ENCODE measurements around the gene PSMC4.
A peak's percentile ranks its signal among the peaks of the same experiment; 100 is the strongest.

PSMC4 gene

DNA sequence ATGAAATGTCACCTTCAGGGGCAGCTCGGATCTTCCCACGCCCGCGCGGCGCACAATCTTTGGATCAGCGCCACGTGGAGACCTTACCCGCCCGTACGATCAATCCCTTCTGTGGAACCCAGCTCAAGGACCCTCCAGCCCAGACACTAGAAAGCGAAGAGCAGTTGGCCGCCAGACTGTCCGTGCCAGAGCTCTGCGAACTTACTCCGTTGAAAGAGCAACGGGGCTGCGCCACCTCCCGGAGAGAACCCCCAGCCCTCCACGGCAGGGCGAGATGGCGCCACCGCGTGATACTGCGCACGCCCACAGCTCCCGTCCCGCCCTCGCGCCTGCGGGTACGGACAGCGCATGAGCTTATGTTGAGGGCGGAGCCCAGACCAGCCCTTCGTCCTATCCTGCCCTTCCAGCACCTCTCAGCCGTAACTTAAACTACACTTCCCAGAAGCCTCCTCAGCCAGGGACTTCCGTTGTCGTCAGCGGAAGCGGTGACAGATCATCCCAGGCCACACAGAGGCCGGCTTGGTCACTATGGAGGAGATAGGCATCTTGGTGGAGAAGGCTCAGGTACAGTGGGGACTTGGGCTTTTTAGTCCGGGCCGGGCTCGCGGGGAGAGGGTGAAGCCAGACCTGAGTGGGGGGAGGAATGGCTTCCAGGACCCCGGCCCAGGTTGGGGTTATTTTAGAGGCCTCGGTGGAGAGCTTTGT, at the start of gene PSMC4:
Gene PSMC4 (plus strand): TSS at position 491 of the 705 bp plus-strand sequence. CDS start 38 bp downstream, at position 529.
- peak; percentile 88 for DNase-seq

DNA sequence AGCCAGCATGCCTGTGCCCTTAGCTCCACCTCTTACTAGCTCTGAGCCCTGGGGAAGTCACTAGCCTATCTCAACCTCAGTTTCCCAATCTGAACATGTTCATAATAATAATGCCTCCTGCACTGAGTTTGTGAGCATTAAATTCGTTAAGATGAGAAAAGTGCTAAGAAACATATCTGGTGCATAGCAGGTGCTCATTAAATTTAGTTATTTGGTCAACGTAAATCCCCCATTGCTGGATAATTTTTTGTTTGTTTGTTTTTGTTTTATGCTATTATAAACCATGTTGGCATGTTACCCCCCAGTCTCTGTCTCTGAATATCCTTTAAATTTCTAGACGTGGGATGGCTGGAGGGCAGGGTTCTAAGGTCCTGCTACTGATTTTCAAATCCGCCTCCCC, 47.1 kb upstream of the PSMC4 start:
- no peak for DNase-seq

GRCh38 chr19:39924389-39924788, 46.6 kb upstream of the PSMC4 start:
- no peak for DNase-seq

DNA sequence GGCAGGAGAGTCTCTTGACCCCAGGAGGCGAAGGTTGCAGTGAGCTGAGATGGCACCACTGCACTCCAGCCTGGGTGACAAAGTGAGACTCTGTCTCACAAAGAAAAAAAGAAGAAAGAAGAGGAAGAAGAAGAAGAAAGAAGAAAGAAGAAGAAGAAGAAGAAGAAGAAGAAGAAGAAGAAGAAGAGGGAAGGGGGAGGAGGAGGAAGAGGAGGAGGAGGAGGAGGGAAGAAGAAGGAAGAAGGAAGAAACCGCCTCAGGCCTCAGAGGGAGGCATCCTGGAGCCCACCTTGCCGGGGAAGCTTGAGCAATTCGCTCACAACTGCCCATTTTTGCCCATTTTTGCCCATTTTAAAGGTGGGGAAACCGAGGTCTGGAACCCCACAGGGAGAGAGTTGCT, 46.0 kb upstream of the PSMC4 start:
- DNase-seq: no peak

- DNase-seq: no peak
Observed at GRCh38 chr19:39926170-39926760, 44.7 kb upstream of the PSMC4 start.

GRCh38 chr19:39927076-39927475, 43.9 kb upstream of the PSMC4 start:
- no peak for DNase-seq

GRCh38 chr19:39927524-39928356, 43.2 kb upstream of the PSMC4 start:
- DNase-seq: no peak

DNA sequence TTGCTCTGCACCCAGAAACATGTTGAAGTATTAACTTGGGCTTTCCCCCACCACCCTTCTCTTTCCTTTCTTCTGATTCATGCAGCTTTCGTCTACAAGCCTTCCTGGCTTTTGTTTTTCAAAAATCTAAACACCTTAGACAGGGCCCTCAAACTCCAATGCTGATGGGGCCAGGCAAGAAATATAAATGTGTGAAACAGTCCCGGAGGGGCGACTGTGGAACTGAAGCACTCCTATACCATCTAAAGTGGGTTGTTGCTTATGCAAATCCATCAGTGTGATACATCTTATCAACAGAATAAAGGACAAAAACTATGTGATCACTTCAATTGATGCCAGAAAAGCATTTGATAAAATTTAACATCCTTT, 42.6 kb upstream of the PSMC4 start:
- DNase-seq: no peak

- DNase-seq: no peak
Observed at GRCh38 chr19:39929750-39930149, 41.2 kb upstream of the PSMC4 start.

- DNase-seq: no peak
Observed at GRCh38 chr19:39934584-39935363, 36.2 kb upstream of the PSMC4 start, which contains the start of gene FCGBP. FCGBP (minus strand) TSS chr19:39934634.

GRCh38 chr19:39935364-39935661, 35.7 kb upstream of the PSMC4 start:
- DNase-seq: no peak

DNA sequence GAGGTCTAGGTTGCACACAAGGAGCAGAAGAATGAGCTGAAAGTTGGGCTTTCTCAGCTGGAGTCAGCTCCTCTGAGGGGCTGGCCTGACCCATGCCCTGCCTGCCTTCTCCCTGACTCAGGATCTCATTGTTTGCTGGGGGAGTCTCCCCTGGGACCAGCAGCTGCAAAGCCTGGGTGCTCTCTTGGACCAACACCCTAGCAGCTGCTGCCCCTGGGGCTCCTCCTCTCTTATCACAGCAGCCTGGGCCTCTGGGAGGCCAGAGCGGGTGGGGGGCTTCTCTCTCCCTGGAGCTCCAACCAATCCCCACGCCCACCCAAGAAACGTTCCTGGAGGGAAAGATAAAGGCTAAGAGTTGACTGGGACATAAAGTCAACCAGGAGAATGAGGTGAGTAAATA, 34.9 kb upstream of the PSMC4 start:
- DNase-seq: no peak

DNA sequence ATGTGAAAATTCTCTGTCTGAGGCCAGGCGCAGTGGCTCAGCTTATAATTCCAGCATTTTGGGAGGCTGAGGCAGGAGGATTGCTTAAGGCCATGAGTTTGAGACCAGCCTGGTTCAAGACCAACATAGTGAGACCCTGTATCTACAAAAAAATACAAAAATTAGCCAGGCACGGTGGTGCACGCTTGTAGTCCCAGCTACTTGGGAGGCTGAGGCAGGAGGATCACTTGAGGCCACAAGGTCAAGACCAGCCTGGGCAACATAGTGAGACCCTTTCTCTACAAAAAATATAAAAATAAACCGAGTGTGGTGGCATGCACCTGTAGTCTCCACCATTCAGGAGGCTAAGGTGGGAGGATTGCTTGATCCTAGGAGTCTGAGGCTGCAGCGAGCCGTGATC, 34.3 kb upstream of the PSMC4 start:
- DNase-seq: no peak

DNA sequence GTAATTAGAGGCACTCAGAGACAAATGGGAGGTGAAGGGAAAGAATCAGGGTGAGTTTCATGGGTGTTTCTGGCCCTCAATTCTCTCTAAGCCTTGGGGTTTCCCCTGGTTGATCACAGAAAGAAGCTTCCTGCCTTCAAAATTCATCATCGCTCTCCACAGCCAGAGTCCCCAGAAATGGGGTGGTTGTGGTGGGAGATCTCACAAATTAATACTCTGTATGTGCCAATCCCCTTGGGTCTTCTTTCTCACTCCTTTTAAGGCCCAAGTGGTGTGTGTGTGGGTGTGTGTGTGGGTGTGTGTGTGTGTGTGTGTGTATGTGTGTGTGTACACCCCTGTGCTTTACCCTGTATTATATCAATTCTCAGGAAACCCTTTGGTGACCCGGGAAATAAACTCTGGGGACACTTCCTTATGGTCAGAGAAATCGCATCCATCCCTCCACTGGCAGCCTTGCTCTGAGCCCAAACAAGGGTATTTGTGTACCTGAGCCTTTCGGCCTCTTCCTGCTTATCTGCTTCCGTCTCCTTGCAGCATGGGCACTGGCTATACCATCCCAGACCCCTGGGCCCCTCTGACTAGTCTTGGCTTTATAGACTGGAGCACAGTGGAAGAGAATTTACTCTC, 33.8 kb upstream of the PSMC4 start:
- DNase-seq: no peak

DNA sequence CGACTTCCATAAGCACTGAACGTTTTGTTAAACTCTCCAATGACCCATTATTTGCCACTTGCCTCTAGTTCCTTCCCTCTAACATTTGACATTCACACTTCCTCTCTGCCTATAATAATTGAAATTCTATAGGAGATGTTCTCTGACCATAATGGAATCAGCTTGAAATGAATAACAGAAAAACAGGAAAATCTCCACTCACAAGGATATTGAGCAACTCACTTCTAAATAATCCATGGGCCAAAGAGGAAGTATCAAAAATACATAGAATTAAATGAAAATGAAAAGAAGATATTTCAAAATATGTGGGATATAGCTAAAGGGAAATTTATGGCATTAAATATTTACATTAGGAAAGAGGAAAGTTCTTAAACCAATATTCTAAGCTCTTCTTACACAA, 33.2 kb upstream of the PSMC4 start:
- no peak for DNase-seq

DNA sequence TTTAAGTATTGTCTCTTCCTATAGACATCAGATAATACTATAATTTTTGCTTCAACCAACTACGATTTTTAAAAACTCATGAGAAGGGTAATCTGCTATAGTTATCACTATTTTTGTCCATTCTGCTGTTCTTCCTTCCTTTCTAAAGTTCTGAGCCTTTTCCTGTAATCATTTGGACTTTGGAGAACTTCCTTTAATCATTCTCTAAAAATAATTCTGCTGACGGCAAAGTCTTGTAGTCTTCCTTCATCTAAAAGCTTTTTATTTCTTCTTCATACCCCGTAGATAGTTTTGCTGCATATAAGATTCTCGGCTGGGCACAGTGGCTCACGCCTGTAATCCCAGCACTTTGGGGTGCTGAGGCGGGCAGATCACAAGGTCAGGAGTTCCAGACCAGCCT, 31.4 kb upstream of the PSMC4 start:
- DNase-seq: no peak

- DNase-seq: no peak
Observed at GRCh38 chr19:39940221-39940833, 30.6 kb upstream of the PSMC4 start.

DNA sequence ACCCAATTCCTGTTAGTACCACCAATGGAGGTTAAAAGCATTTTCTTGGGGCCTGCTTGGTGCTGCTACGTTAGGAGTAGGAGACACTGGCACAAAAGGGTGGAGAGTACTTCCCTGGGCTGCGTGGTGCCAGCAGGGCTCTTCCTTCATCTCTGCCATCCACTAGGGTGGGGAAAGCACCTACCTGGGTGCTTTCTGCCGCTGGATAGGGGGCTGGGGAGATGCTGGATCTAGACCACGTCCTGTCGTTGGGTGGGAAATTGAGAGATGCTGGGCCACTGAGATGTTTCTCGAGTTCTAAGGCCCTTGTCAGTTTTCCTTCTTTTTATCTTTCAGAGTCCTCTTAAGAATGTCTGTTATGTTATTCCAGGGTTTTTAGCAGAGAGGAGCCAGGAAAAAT, 29.8 kb upstream of the PSMC4 start:
- no peak for DNase-seq

GRCh38 chr19:39941615-39942365, 29.2 kb upstream of the PSMC4 start:
- no peak for DNase-seq

DNA sequence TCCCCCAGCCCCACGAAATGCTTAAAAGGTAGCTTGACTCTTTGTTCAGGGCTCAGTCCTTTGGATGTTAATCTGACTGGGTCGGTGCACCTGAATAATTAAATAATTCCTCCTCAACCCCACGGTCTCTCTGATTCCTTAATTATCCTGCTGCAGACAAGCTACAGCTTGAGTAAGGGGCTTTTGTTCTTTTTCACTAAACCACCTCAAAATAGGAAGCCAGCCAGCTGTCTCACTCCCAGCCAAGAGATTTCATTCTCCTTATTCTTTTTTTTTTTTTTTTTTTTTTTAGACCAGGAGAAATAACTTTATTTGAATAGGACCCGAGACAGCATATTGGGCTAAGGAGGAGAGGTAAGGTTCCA, 28.6 kb upstream of the PSMC4 start:
- DNase-seq: no peak

DNA sequence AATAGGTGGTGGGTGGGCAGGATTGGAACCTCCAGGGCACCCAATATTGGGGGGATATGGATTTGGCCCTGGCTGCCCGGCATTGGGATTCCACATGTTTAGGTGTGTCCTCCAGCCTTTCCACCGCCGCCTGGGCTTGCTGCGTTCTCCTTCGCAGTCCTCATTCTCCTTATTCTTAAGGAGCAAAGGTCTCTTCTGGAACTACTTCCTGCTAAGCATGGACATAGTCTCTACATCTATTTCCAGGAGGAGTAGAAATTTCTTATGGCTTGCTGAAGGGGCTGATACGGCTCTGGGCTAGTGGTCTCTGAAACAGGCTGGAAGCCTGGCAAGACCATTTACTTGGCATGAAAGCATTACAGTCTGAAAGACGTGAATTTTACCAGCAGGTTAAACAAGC, 27.4 kb upstream of the PSMC4 start:
- no peak for DNase-seq

DNA sequence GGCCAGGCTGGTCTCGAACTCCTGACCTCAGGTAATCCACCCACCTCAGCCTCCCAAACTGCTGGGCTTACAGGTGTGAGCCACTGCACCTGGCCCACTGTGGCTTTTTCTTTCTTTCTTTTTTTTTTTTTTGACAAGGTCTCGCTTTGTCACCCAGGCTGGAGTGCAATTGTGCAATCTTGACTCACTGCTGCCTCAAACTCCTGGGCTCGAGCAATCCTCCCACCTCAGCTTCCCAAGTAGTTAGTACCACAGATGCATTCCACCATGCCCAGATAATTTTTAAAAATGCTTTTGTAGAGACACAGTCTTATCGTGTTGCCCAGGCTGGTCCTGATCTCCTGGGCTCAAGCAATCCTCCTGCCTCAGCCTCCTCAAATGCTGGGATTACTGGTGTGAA, 24.4 kb upstream of the PSMC4 start:
- no peak for DNase-seq

Measured in NCI-H1436 treated with DMSO at 0.1 percent for 48 hours (cell line).